PFSK-1 (cell line): ENCODE data around the gene AIFM3.

Experiments used
- FOXP2 ChIP-seq: optimal IDR thresholded peaks from 2 replicates; pipeline ENCODE3; 2011; ENCODE audit warnings: borderline replicate concordance, control low read depth, inconsistent platforms; ENCODE audit not compliant: insufficient read depth; ENCODE audit errors: extremely low read length, extremely low read depth
- POLR2AphosphoS5 ChIP-seq: IDR thresholded peaks from 2 replicates; pipeline ENCODE4 v1.6.1; 2012; ENCODE audit warnings: low read depth, mild to moderate bottlenecking, control low read depth, low read length, moderate library complexity
- REST ChIP-seq, 2 experiments: IDR thresholded peaks; 2 replicates each; pipeline versions ENCODE4 v1.6.1 to v1.8.0; 2011 to 2012; ENCODE audit warnings: low read depth in 2 of 2, low read length in 2 of 2, control low read depth in 1 of 2, inconsistent platforms in 1 of 2, mild to moderate bottlenecking in 1 of 2, moderate library complexity in 1 of 2; ENCODE audit not compliant: insufficient read depth in 1 of 2
- SIN3A ChIP-seq: IDR thresholded peaks from 2 replicates; pipeline ENCODE4 v1.6.1; 2012; ENCODE audit warnings: mild to moderate bottlenecking, low read length, moderate library complexity, borderline replicate concordance; ENCODE audit not compliant: insufficient read depth
- TAF1 ChIP-seq: IDR thresholded peaks from 2 replicates; pipeline ENCODE4 v1.6.1; 2012; ENCODE audit warnings: low read length, control low read depth, borderline replicate concordance; ENCODE audit not compliant: insufficient read depth

The AIFM3 gene

GRCh38 chr22:20931126-20931654 is 35.9 kb upstream of the AIFM3 start:
- TF ChIP-seq REST (IDR thresholded peaks at IDR 0.05; ENCODE audit: insufficient read depth in 1 of 2, low read depth in 2 of 2, low read length in 2 of 2) (no peak), SIN3A (no peak), TAF1 (no peak), POLR2AphosphoS5 (no peak), FOXP2 (no peak)

GRCh38 chr22:20933910-20934309 is 33.1 kb upstream of the AIFM3 start:
- no peak for TF ChIP-seq TAF1

GRCh38 chr22:20937031-20937793 is 29.8 kb upstream of the AIFM3 start:
- TF ChIP-seq SIN3A = no peak
- no peak for TF ChIP-seq FOXP2
- no peak for TF ChIP-seq TAF1
- TF ChIP-seq POLR2AphosphoS5 = no peak
- TF ChIP-seq REST (IDR thresholded peaks at IDR 0.05; ENCODE audit: insufficient read depth in 1 of 2, low read depth in 2 of 2, low read length in 2 of 2) = no peak

- TF ChIP-seq SIN3A (no peak), FOXP2 (no peak), REST (IDR thresholded peaks at IDR 0.05; ENCODE audit: insufficient read depth in 1 of 2, low read depth in 2 of 2, low read length in 2 of 2) (no peak), TAF1 (no peak), POLR2AphosphoS5 (no peak)
Observed at GRCh38 chr22:20937794-20938671, 29.0 kb upstream of the AIFM3 start.

- TF ChIP-seq FOXP2 (no peak), SIN3A (no peak), REST (IDR thresholded peaks at IDR 0.05; ENCODE audit: insufficient read depth in 1 of 2, low read depth in 2 of 2, low read length in 2 of 2) (no peak), POLR2AphosphoS5 (no peak), TAF1 (no peak)
Observed at GRCh38 chr22:20940186-20940651, 26.8 kb upstream of the AIFM3 start.
